Epidermal melanocyte (primary cell): ENCODE measurements around the gene PCDHGA1.
"Not testable (repeated sequence)": the region's sequence is repeated elsewhere in the genome, so short reads cannot be mapped to it uniquely, and the experiment has no call there.

Experiments used
- DNase-seq: peaks from one replicate; pipeline ENCODE4 v3.0.0; 2011; ENCODE audit warnings: low spot score; ENCODE audit not compliant: insufficient read length

PCDHGA1 gene

DNA sequence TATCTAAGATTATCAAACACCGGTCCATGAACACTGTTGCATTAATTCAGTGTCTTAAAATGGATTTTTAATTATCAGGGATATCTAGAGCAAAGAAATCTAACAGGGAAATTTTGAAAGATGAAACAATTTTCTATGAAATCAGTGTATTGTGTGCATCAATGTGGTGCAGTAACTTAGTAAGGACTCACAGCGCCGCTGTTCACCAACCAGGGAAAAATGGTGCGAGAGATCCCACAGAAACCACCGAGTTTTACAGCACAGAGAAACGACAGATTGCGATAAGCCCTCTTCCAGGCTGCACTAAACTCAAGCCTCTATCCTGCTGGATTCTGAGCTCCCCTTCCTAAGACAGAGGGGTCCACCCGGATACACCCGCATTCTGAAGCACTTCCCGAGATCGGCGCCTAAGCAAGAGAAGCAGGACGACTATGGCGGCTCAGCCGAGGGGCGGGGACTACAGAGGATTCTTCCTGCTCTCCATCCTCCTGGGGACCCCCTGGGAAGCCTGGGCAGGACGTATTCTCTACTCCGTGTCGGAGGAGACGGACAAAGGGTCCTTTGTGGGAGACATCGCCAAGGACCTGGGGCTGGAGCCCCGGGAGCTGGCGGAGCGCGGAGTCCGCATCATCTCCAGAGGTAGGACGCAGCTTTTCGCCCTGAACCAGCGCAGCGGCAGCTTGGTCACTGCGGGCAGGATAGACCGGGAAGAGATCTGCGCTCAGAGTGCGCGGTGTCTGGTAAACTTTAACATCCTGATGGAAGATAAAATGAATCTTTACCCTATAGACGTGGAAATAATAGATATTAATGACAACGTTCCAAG, 52.4 kb downstream of the PCDHGA1 start, which contains the start of gene PCDHGA7:
PCDHGA7 (plus strand) TSS at position 274 of the 826 bp plus-strand sequence; CDS start at position 432, 158 bp downstream.
- no peak for DNase-seq

DNA sequence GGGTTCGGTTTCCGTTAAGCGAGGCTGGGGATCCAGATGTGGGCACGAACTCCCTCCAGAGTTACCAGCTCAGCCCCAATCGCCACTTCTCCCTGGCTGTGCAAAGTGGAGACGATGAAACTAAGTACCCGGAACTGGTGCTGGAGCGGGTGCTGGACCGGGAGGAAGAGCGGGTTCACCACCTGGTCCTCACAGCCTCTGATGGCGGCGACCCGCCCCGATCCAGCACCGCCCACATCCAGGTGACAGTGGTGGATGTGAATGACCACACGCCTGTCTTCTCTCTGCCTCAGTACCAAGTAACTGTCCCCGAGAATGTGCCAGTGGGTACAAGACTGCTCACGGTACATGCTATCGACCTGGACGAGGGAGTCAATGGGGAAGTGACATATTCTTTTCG, 53.0 kb downstream of the PCDHGA1 start:
- no peak for DNase-seq

DNA sequence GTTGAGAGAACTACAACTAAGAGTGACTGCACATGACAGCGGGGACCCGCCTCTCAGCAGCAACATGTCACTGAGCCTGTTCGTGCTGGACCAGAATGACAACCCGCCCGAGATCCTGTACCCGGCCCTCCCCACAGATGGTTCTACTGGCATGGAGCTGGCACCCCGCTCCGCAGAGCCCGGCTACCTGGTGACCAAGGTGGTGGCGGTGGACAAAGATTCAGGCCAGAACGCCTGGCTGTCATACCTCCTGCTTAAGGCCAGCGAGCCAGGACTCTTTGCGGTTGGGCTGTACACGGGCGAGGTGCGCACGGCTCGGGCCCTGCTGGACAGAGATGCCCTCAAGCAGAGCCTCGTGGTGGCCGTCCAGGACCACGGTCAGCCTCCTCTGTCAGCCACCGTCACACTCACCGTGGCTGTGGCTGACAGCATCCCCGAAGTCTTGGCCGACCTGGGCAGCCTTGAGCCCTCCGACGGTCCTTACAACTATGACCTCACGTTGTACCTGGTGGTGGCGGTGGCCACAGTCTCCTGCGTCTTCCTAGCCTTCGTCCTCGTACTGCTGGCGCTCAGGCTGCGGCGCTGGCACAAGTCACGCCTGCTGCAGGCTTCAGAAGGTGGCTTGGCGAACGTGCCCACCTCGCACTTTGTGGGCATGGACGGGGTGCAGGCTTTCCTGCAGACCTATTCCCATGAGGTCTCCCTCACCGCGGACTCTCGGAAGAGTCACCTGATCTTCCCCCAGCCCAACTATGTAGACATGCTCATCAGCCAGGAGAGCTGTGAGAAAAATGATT, 54.4 kb downstream of the PCDHGA1 start:
- DNase-seq: no peak

DNA sequence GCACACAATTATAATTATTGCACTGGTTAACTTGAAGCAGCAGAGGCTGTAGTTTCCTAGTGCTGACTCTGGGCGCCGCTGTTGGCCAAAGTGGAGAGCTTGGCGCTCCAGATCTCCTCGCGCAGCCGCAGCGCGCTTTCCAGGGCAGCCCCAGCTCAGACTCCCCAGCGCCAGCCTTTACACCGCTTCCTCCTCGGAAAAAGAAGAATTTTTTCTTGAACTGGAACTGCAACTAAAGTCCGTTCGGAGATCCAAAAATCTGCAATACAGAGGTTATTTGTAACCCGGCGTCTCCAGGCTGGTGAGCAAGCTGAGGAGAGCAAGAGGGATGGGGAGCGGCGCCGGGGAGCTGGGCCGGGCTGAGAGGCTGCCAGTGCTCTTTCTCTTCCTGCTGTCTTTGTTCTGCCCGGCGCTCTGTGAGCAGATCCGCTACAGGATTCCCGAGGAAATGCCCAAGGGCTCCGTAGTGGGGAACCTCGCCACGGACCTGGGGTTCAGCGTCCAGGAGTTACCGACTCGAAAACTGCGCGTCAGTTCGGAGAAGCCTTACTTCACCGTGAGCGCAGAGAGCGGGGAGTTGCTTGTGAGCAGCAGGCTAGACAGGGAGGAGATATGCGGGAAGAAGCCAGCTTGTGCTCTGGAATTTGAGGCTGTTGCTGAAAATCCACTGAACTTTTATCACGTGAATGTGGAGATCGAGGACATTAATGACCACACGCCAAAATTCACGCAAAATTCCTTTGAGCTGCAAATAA, 57.4 kb downstream of the PCDHGA1 start, which contains the start of gene PCDHGB4:
PCDHGB4 (plus strand) TSS at position 142 of the 755 bp plus-strand sequence; CDS start at position 329, 187 bp downstream.
- not testable (repeated sequence) for DNase-seq

DNA sequence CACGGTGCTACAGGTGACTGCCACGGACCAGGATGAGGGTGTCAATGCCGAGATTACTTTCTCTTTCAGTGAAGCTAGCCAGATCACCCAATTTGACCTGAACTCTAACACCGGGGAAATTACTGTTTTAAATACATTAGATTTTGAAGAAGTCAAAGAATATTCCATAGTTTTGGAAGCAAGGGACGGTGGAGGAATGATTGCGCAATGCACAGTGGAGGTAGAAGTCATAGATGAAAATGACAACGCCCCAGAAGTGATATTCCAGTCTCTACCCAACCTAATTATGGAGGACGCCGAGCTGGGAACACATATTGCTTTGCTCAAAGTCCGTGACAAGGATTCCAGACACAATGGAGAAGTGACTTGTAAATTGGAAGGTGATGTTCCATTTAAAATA, 58.3 kb downstream of the PCDHGA1 start:
- DNase-seq: no peak

DNA sequence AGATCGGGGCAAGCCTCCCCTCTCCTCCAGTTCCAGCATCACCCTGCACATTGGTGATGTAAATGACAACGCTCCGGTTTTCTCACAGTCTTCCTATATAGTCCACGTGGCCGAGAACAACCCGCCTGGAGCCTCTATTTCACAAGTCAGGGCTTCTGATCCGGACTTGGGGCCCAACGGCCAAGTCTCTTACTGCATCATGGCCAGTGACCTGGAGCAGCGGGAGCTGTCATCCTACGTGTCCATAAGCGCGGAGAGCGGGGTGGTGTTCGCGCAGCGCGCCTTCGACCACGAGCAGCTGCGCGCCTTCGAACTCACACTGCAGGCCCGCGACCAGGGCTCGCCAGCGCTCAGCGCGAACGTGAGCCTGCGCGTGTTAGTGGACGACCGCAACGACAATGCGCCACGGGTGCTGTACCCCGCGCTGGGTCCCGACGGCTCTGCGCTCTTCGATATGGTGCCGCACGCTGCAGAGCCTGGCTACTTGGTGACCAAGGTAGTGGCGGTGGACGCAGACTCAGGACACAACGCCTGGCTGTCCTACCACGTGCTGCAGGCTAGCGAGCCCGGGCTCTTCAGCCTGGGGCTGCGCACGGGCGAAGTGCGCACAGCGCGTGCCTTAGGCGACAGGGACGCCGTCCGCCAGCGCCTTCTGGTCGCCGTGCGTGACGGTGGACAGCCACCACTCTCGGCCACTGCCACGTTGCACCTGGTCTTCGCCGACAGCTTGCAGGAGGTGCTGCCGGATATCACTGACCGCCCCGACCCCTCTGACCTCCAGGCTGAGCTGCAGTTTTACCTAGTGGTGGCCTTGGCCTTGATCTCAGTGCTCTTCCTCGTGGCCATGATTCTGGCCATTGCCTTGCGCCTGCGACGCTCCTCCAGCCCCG, 59.1 kb downstream of the PCDHGA1 start:
- no peak for DNase-seq

DNA sequence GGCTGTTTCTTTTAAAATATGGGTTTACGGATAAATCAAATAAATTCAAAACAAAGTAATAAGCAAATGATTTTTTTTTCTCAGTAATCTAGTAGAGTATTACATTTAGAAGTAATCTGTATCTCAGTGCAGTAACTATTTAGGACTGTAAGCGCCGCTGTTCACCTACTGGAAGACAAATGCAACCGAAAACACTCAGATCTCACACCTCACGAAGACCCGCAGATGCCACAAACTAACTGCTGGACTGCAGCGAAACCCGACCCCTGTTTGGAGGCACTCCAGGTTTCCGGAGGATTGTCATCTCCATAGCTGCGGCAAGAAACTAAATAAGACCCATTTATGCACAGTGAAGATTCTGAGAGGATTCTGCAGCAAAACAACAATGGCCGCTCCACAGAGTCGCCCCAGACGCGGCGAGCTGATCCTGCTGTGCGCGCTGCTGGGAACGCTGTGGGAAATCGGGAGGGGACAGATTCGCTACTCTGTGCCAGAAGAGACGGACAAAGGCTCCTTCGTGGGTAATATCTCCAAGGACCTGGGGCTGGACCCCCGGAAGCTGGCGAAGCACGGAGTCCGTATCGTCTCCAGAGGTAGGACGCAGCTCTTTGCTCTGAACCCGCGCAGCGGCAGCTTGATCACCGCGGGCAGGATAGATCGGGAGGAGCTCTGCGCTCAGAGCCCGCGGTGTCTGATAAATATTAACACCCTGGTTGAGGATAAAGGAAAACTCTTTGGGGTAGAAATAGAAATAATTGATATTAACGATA, 62.3 kb downstream of the PCDHGA1 start, which contains the start of gene PCDHGA8:
PCDHGA8 (plus strand) TSS at position 205 of the 770 bp plus-strand sequence; CDS start at position 386, 181 bp downstream.
- DNase-seq: no peak

DNA sequence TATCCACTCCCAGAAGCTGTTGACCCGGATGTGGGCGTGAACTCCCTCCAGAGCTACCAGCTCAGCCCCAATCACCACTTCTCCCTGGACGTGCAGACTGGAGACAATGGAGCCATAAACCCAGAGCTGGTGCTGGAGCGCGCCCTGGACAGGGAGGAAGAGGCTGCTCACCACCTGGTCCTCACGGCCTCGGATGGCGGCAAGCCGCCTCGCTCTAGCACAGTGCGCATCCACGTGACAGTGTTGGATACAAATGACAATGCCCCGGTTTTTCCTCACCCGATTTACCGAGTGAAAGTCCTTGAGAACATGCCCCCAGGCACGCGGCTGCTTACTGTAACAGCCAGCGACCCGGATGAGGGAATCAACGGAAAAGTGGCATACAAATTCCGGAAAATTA, 63.0 kb downstream of the PCDHGA1 start:
- DNase-seq: no peak

DNA sequence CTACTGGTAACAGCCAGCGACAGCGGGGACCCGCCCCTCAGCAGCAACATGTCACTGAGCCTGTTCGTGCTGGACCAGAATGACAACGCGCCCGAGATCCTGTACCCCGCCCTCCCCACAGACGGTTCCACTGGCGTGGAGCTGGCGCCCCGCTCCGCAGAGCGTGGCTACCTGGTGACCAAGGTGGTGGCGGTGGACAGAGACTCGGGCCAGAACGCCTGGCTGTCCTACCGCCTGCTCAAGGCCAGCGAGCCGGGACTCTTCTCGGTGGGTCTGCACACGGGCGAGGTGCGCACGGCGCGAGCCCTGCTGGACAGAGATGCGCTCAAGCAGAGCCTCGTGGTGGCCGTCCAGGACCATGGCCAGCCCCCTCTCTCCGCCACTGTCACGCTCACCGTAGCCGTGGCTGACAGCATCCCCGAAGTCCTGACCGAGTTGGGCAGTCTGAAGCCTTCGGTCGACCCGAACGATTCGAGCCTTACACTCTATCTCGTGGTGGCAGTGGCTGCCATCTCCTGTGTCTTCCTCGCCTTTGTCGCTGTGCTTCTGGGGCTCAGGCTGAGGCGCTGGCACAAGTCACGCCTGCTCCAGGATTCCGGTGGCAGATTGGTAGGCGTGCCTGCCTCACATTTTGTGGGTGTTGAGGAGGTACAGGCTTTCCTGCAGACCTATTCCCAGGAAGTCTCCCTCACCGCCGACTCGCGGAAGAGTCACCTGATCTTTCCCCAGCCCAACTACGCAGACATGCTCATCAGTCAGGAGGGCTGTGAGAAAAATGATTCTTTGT, 64.3 kb downstream of the PCDHGA1 start:
- not testable (repeated sequence) for DNase-seq

DNA sequence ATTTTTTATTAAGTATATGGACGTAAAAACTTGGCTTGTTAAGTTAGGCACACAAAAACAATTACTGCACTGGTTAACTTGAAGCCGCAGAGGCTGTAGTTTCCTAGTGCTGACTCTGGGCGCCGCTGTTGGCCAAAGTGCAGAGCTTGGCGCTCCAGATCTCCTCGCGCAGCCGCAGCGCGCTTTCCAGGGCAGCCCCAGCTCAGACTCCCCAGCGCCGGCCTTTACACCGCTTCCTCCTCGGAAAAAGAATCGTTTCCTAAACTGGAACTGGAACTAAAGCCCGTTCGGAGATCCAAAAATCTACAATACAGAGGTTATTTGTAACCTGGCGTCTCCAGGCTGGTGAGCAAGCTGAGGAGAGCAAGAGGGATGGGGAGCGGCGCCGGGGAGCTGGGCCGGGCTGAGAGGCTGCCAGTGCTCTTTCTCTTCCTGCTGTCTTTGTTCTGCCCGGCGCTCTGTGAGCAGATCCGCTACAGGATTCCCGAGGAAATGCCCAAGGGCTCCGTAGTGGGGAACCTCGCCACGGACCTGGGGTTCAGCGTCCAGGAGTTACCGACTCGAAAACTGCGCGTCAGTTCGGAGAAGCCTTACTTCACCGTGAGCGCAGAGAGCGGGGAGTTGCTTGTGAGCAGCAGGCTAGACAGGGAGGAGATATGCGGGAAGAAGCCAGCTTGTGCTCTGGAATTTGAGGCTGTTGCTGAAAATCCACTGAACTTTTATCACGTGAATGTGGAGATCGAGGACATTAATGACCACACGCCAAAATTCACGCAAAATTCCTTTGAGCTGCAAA, 67.6 kb downstream of the PCDHGA1 start, which contains the start of gene PCDHGB5:
PCDHGB5 (plus strand) TSS at position 192 of the 796 bp plus-strand sequence; CDS start at position 373, 181 bp downstream.
- DNase-seq: not testable (repeated sequence)

DNA sequence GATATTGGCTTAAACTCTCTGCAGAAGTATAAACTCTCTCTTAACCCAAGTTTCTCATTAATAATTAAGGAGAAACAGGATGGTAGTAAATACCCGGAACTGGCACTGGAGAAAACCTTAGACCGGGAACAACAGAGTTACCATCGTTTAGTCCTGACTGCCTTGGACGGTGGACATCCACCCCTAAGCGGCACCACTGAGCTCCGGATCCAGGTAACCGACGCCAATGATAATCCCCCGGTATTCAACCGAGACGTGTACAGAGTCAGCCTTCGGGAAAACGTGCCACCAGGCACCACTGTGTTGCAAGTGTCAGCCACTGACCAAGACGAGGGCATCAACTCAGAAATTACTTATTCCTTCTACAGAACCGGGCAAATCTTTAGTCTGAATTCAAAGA, 68.3 kb downstream of the PCDHGA1 start:
- no peak for DNase-seq

DNA sequence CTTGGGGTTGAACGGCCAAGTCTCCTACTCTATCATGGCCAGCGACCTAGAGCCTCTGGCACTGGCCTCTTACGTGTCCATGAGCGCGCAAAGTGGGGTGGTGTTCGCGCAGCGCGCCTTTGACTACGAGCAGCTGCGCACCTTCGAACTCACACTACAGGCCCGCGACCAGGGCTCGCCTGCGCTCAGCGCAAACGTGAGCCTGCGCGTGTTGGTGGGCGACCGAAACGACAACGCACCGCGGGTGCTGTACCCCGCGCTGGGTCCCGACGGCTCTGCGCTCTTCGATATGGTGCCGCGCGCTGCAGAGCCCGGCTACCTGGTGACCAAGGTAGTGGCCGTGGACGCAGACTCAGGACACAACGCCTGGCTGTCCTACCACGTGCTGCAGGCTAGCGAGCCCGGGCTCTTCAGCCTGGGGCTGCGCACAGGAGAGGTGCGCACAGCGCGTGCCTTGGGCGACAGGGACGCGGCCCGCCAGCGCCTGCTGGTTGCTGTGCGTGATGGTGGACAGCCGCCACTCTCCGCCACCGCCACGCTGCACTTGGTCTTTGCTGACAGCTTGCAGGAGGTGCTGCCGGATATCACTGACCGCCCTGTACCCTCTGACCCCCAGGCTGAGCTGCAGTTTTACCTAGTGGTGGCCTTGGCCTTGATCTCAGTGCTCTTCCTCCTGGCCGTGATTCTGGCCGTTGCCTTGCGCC, 69.4 kb downstream of the PCDHGA1 start:
- DNase-seq: no peak

DNA sequence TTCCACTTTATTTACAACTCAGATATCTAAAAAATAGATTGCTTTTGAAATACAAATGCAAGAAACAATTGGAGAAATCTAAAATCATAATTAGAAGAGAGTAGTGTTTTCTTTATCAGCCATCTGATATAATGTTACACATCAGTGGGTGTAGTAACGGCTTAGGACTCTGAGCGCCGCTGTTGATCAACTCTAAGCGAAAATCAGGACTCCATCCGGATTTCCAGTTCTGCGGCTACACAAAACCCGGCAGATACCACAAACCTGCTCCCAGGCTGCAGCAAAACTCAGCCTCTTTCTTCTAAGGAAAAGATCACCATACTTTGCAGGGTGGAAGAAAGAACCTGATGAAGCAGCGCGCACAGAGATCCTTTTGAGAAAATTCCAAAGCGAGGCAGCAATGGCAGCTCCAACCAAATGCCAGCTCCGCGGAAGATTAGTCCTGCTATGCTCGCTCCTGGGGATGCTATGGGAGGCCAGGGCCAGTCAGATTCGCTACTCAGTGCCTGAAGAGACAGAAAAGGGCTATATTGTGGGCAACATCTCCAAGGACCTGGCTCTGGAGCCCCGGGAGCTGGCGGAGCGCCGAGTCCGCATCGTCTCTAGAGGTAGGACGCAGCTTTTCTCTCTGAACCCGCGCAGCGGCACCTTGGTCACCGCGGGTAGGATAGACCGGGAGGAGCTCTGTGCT, 72.4 kb downstream of the PCDHGA1 start, which contains the start of gene PCDHGA9:
PCDHGA9 (plus strand) TSS at position 226 of the 691 bp plus-strand sequence; CDS start at position 401, 175 bp downstream.
- DNase-seq: no peak

DNA sequence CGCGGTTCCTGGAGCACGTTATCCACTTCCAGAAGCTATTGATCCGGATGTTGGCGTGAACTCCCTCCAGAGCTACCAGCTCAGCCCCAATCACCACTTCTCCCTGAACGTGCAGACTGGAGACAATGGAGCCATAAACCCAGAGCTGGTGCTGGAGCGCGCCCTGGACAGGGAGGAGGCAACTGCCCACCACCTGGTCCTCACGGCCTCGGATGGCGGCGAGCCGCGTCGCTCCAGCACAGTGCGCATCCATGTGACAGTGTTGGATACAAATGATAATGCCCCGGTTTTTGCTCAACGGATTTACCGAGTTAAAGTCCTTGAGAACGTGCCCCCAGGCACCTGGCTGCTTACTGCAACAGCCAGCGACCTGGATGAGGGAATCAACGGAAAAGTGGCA, 73.1 kb downstream of the PCDHGA1 start:
- no peak for DNase-seq

DNA sequence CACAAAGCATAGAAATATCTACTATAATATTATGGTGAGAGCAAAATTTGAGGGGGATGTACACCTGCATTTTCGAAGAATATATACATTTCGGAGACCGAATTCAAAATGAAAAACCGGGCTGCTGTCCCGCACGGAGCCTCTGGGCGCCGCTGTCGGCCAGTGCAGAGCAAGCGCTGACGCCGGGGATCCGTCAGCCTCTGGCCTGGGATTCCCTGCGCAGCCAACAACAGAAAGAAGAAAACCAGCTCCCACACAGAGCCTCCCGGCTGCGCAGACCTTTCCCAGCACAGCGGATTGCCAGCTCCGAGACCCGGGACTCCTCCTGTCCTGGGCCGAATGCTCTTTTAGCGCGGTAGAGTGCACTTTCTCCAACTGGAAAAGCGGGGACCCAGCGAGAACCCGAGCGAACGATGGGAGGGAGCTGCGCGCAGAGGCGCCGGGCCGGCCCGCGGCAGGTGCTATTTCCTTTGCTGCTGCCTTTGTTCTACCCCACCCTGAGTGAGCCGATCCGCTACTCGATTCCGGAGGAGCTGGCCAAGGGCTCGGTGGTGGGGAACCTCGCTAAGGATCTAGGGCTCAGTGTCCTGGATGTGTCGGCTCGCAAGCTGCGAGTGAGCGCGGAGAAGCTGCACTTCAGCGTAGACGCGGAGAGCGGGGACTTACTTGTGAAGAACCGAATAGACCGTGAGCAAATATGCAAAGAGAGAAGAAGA, 77.6 kb downstream of the PCDHGA1 start, which contains the start of gene PCDHGB6:
PCDHGB6 (plus strand) TSS at position 232 of the 716 bp plus-strand sequence; CDS start at position 414, 182 bp downstream.
- not testable (repeated sequence) for DNase-seq
